Measurements from ENCODE around the gene VWA5B1. TPM values are rescaled to one million over a fixed set of nuclear protein-coding genes. Genes with fewer than 3 reads are reported as not detected.

Gene VWA5B1
- total RNA-seq, 4 donors from 2014 or later, result 0.12 TPM; not detected in 3

- Histone ChIP-seq H3K4me3 (no peak overlapping the region), H3K4me1 (peaks cover 0 to 15% (median 7%) of the 10 kb centered on the region in 3 donors)
- ATAC-seq, result no peak
Measured at GRCh38 chr1:20329793-20330542, 39.3 kb downstream of the VWA5B1 start.

GRCh38 chr1:20334103-20334502, 43.4 kb downstream of the VWA5B1 start:
- 40 to 72% methylated on average over 3 to 4 of the region's 5 CpGs for WGBS, 2 donors (ENCODE audit: low coverage in 1 of 2)
- ATAC-seq, result no peak
- TF ChIP-seq POLR2AphosphoS5 (IDR thresholded peaks at IDR 0.05), result no peak
- TF ChIP-seq EP300 (IDR thresholded peaks at IDR 0.05), result no peak
- TF ChIP-seq, protein P1, sequence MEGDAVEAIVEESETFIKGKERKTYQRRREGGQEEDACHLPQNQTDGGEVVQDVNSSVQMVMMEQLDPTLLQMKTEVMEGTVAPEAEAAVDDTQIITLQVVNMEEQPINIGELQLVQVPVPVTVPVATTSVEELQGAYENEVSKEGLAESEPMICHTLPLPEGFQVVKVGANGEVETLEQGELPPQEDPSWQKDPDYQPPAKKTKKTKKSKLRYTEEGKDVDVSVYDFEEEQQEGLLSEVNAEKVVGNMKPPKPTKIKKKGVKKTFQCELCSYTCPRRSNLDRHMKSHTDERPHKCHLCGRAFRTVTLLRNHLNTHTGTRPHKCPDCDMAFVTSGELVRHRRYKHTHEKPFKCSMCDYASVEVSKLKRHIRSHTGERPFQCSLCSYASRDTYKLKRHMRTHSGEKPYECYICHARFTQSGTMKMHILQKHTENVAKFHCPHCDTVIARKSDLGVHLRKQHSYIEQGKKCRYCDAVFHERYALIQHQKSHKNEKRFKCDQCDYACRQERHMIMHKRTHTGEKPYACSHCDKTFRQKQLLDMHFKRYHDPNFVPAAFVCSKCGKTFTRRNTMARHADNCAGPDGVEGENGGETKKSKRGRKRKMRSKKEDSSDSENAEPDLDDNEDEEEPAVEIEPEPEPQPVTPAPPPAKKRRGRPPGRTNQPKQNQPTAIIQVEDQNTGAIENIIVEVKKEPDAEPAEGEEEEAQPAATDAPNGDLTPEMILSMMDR (IDR thresholded peaks at IDR 0.05), result no peak
- TF ChIP-seq POLR2A (IDR thresholded peaks at IDR 0.05), result no peak
- no peak overlapping the region for H3K4me3 ChIP-seq
- H3K36me3 ChIP-seq, result no peaks in the 10 kb centered on the region
- no peaks in the 10 kb centered on the region for H3K9me3 ChIP-seq
- no peak overlapping the region for H3K27ac ChIP-seq
- no peaks in the 10 kb centered on the region for H3K4me1 ChIP-seq
- peaks cover 52% of the 10 kb centered on the region for H3K27me3 ChIP-seq

More at GRCh38 chr1:20329793-20330542, 39.3 kb downstream of the VWA5B1 start:
- Histone ChIP-seq H3K9me3 (no peaks in the 10 kb centered on the region), H3K27ac (no peak overlapping the region), H3K27me3 (peaks cover 36% of the 10 kb centered on the region), H3K36me3 (no peaks in the 10 kb centered on the region)
- TF ChIP-seq EP300 (IDR thresholded peaks at IDR 0.05), result no peak
- no peak for TF ChIP-seq POLR2AphosphoS5 (IDR thresholded peaks at IDR 0.05)
- WGBS, 2 donors (ENCODE audit: low coverage in 1 of 2), result 67% methylated on average over 1 of the region's 14 CpGs; no CpG with 5 or more reads in 1 of the 2 donors

GRCh38 chr1:20336105-20336605, 45.5 kb downstream of the VWA5B1 start:
- 77 to 88% methylated on average over 3 of the region's 13 CpGs for WGBS, 2 donors (ENCODE audit: low coverage in 1 of 2)
- no peaks in the 10 kb centered on the region for H3K36me3 ChIP-seq
- no peak overlapping the region for H3K27ac ChIP-seq
- ATAC-seq, result no peak
- no peak overlapping the region for H3K4me3 ChIP-seq
- no peaks in the 10 kb centered on the region for H3K4me1 ChIP-seq
- peaks cover 43% of the 10 kb centered on the region for H3K27me3 ChIP-seq
- no peak for TF ChIP-seq POLR2AphosphoS5 (IDR thresholded peaks at IDR 0.05)
- H3K9me3 ChIP-seq, result no peaks in the 10 kb centered on the region

DNA sequence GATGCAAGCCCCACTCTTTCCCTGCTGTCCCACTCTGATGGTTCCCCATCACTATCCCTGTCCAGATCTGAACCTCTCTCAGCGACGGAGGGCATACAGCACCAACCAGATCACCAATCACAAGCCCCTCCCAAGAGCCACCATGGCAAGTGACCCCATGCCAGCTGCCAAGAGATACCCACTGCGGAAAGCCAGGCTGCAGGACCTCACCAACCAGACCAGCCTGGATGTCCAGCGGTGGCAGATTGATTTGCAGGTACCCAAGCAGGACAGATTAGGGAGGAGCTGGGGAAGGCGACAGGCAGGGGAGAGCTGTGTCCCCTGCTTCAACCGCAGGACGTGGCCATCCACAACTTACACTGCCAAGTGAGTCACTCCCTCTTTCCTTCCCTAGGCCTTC, 46.9 kb downstream of the VWA5B1 start:
- WGBS, 2 donors (ENCODE audit: low coverage in 1 of 2), result 81% methylated on average over 2 of the region's 7 CpGs; no CpG with 5 or more reads in 1 of the 2 donors
- no peaks in the 10 kb centered on the region for H3K4me1 ChIP-seq
- H3K4me3 ChIP-seq, result no peak overlapping the region
- H3K36me3 ChIP-seq, result no peaks in the 10 kb centered on the region
- H3K9me3 ChIP-seq, result no peaks in the 10 kb centered on the region
- H3K27ac ChIP-seq, result no peak overlapping the region
- H3K27me3 ChIP-seq, result peaks cover 47% of the 10 kb centered on the region
- no peak for TF ChIP-seq POLR2A (IDR thresholded peaks at IDR 0.05)
- no peak for ATAC-seq

GRCh38 chr1:20339811-20340457, 49.3 kb downstream of the VWA5B1 start:
- no peak overlapping the region for H3K27ac ChIP-seq
- ATAC-seq, result no peak
- peaks cover 0 to 13% (median 0%) of the 10 kb centered on the region in 3 donors for H3K4me1 ChIP-seq
- no peaks in the 10 kb centered on the region for H3K36me3 ChIP-seq
- H3K4me3 ChIP-seq, result no peak overlapping the region
- WGBS, 2 donors (ENCODE audit: low coverage in 1 of 2), result 55 to 70% methylated on average over 4 to 7 of the region's 9 CpGs
- H3K9me3 ChIP-seq, result no peaks in the 10 kb centered on the region
- peaks cover 68% of the 10 kb centered on the region for H3K27me3 ChIP-seq
- no peak for TF ChIP-seq EP300 (IDR thresholded peaks at IDR 0.05)
- TF ChIP-seq, protein P1 (IDR thresholded peaks at IDR 0.05), result no peak
- no peak for TF ChIP-seq POLR2A (IDR thresholded peaks at IDR 0.05)
- no peak for TF ChIP-seq POLR2AphosphoS5 (IDR thresholded peaks at IDR 0.05)

DNA sequence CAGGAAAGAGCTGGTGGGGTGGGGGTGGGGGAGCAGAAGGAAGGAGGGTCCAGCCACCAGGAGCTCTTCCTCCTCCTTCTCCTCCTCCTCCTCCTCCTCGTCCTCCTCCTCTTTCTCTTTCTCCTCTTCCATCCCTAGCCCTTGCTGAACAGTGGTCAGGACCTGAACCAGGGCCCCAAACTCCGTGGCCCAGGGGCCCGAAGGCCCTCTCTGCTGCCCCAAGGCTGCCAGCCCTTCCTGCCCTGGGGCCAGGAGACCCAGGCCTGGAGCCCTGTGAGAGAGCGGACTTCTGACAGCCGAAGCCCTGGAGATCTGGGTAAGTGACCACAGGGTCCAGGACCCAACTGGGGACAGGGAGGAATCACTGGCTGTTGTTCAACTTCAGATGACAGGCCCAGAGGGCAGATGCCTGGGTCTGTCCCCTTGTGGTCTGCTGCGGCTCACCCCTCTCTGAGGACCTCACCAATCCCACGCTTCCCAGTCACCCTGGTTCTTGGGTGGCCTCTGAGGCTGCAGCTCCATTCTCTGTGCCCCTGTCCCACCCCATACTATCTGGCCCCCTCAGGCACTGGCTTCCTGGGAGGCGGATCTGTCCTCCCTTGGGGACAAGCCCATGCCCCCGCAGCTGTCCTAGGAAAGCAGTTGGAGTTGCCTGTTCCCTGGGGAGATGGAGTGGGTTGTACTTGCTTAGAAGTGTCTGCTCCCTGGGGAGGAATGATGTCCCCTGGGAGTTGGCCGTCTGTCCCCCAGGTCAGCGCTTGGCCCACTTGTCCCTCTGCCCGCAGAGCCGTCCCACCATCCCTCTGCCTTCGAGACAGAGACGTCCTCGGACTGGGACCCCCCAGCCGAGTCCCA, 51.8 kb downstream of the VWA5B1 start:
- no peak for ATAC-seq
- H3K4me1 ChIP-seq, result peaks cover 0 to 13% (median 0%) of the 10 kb centered on the region in 3 donors
- H3K4me3 ChIP-seq, result peak overlapping the region in 1 of 2 donors; percentile 36
- H3K27ac ChIP-seq, result no peak overlapping the region
- 100% methylated on average over 1 of the region's 17 CpGs; no CpG with 5 or more reads in 1 of the 2 donors for WGBS, 2 donors (ENCODE audit: low coverage in 1 of 2)
- peaks cover 74% of the 10 kb centered on the region for H3K27me3 ChIP-seq
- TF ChIP-seq, protein P1 (IDR thresholded peaks at IDR 0.05), result no peak
- TF ChIP-seq POLR2AphosphoS5 (IDR thresholded peaks at IDR 0.05), result no peak
- no peak for TF ChIP-seq POLR2A (IDR thresholded peaks at IDR 0.05)
- TF ChIP-seq EP300 (IDR thresholded peaks at IDR 0.05), result no peak
- H3K36me3 ChIP-seq, result no peaks in the 10 kb centered on the region
- peaks cover 0 to 12% (median 0%) of the 10 kb centered on the region in 3 donors for H3K9me3 ChIP-seq

Data from gastroesophageal sphincter (tissue), 4 donors.